ENCODE results near the gene MAGEE1. TPM values are rescaled to one million over a fixed set of nuclear protein-coding genes. Genes with fewer than 3 reads are reported as not detected.

Gene MAGEE1, protein sequence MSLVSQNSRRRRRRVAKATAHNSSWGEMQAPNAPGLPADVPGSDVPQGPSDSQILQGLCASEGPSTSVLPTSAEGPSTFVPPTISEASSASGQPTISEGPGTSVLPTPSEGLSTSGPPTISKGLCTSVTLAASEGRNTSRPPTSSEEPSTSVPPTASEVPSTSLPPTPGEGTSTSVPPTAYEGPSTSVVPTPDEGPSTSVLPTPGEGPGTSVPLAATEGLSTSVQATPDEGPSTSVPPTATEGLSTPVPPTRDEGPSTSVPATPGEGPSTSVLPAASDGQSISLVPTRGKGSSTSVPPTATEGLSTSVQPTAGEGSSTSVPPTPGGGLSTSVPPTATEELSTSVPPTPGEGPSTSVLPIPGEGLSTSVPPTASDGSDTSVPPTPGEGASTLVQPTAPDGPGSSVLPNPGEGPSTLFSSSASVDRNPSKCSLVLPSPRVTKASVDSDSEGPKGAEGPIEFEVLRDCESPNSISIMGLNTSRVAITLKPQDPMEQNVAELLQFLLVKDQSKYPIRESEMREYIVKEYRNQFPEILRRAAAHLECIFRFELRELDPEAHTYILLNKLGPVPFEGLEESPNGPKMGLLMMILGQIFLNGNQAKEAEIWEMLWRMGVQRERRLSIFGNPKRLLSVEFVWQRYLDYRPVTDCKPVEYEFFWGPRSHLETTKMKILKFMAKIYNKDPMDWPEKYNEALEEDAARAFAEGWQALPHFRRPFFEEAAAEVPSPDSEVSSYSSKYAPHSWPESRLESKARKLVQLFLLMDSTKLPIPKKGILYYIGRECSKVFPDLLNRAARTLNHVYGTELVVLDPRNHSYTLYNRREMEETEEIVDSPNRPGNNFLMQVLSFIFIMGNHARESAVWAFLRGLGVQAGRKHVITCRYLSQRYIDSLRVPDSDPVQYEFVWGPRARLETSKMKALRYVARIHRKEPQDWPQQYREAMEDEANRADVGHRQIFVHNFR
- total RNA-seq (10 to 100 TPM; 11.7 to 11.8 TPM), polyA plus RNA-seq (1 to 10 TPM; 3.7 to 5.1 (median 3.9) TPM), total RNA-seq (4.8 to 19.8 (median 16.9) reads per million in 6 experiments)

DNA sequence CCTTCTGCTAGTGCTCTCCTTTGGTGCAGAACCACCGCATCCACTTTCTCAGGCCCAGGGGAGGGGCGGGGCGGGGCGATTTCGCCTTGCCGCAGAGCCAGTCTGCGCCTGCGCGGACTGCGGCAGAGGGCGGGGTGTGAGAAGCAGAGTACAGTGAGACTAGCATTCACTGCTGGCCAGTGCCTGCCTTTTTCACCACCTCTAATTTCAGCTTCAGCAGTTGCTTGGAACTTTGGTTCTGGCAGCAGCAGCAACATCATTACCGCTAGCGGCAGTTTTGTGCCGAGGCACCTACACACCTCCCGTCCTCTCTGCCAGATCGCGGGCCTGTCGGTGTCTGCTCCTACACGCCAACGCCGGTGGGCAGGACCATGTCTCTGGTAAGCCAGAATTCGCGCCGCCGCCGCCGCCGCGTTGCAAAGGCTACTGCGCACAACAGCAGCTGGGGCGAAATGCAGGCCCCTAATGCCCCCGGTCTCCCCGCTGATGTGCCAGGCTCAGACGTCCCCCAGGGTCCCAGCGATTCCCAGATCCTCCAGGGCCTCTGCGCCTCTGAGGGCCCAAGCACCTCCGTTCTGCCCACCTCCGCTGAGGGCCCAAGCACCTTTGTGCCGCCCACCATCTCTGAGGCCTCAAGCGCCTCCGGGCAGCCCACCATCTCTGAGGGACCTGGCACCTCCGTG lies at the start of gene MAGEE1:
Gene MAGEE1 (plus strand): TSS at position 151 of the 683 bp plus-strand sequence. CDS start 221 bp downstream, at position 372.
- peaks cover 12 to 42% (median 40%) of the 10 kb centered on the region in 4 donors for H3K4me1 Mint-ChIP-seq
- peak within 1 kb of the TSS; percentile 86 to 98 (median 93) for H3K4me3 Mint-ChIP-seq
- H3K9me3 Mint-ChIP-seq, result no peaks in the 10 kb centered on the region
- ATAC-seq (peak; percentile 73 to 74), DNase-seq (peak; percentile 64 to 88 (median 75))
- peaks cover 0 to 1% (median 0%) of the 10 kb centered on the region in 5 donors for H3K27me3 Mint-ChIP-seq
- H3K36me3 Mint-ChIP-seq, result no peaks in the 10 kb centered on the region
- peak within 1 kb of the TSS; percentile 72 to 98 (median 97) for H3K27ac Mint-ChIP-seq
- POLR2A ChIA-PET, result interaction anchor here (0.6 to 1.1 kb wide), 2 partner anchors 255 to 1174 kb away, joined by 4 read pairs; partner anchors contain the start of gene PBDC1

DNA sequence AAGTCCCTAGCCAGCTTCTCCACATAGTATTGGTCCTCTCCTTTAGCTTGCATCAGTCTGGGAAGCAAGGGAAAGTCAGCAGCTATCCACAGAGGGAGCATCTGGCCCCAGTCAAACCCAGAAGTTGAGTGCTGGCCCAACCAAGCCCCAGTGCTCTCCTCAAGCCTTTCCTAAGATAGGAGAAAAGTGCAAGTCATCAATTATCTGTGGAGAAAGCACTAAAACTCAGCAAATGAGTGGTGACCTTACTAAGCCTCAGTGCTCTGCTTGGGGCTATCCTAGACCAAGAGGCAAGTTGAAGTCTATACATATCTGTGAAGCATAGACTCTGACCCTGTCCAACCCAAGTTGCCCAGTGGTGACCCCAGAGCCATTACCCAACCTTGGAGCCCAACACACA lies 28.5 kb upstream of the MAGEE1 start:
- Mint-ChIP-seq H3K4me1 (no peaks in the 10 kb centered on the region), H3K9me3 (peaks cover 0 to 15% (median 0%) of the 10 kb centered on the region in 9 donors), H3K36me3 (peaks cover 0 to 5% (median 2%) of the 10 kb centered on the region in 3 donors), H3K4me3 (no peak overlapping the region), H3K27me3 (peaks cover 0 to 3% (median 0%) of the 10 kb centered on the region in 5 donors), H3K27ac (no peak overlapping the region)
- ATAC-seq (no peak), DNase-seq (no peak)
- POLR2A ChIA-PET, result no interaction called here

DNA sequence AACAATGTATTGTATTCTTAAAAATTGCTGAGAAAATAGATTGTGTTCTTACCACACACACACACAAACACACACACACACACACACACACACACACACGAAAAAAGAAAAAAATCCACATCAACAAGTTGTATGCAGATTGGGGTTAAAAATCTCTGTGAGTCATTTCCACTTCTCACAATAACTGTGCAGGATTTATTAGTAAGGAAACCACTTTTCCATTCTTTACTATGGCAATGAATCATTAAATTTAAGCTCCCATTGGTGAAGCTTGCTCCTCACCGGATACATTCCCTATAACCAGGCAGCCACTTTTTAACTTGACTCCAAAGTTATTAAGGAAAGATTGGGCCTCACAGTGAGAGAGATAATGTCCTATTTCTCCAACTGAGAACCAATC lies 19.7 kb upstream of the MAGEE1 start:
- H3K27ac Mint-ChIP-seq, result no peak overlapping the region
- POLR2A ChIA-PET, result no interaction called here
- H3K27me3 Mint-ChIP-seq, result no peaks in the 10 kb centered on the region
- H3K36me3 Mint-ChIP-seq, result no peaks in the 10 kb centered on the region
- no peak overlapping the region for H3K4me3 Mint-ChIP-seq
- H3K4me1 Mint-ChIP-seq, result no peaks in the 10 kb centered on the region
- H3K9me3 Mint-ChIP-seq, result no peaks in the 10 kb centered on the region
- ATAC-seq, result no peak
- no peak for DNase-seq

DNA sequence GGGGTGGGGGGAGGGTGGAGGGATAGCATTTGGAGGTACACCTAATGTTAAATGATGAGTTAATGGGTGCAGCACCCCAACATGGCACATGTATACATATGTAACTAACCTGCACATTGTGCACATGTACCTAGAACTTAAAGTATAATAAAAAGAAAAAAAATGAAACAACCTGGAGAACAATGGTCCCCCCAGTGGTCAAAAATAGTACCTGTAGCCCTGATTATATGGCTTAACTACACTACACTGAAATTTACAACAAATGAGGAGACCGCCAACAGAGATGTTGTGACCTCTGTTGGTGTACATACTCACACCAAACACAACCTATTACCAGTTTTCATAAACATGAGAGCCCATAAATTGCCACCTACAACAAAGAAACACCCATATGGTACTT lies 7.3 kb upstream of the MAGEE1 start:
- H3K9me3 Mint-ChIP-seq, result no peaks in the 10 kb centered on the region
- no peak overlapping the region for H3K27ac Mint-ChIP-seq
- peak overlapping the region in 2 of 10 donors; percentile 15 to 25 for H3K4me3 Mint-ChIP-seq
- DNase-seq, result no peak
- peaks cover 0 to 10% (median 2%) of the 10 kb centered on the region in 4 donors for H3K4me1 Mint-ChIP-seq
- peaks cover 0 to 2% (median 0%) of the 10 kb centered on the region in 5 donors for H3K27me3 Mint-ChIP-seq
- no peaks in the 10 kb centered on the region for H3K36me3 Mint-ChIP-seq
- ATAC-seq, result peak in 1 of 2 donors; percentile 33
- POLR2A ChIA-PET, result no interaction called here

DNA sequence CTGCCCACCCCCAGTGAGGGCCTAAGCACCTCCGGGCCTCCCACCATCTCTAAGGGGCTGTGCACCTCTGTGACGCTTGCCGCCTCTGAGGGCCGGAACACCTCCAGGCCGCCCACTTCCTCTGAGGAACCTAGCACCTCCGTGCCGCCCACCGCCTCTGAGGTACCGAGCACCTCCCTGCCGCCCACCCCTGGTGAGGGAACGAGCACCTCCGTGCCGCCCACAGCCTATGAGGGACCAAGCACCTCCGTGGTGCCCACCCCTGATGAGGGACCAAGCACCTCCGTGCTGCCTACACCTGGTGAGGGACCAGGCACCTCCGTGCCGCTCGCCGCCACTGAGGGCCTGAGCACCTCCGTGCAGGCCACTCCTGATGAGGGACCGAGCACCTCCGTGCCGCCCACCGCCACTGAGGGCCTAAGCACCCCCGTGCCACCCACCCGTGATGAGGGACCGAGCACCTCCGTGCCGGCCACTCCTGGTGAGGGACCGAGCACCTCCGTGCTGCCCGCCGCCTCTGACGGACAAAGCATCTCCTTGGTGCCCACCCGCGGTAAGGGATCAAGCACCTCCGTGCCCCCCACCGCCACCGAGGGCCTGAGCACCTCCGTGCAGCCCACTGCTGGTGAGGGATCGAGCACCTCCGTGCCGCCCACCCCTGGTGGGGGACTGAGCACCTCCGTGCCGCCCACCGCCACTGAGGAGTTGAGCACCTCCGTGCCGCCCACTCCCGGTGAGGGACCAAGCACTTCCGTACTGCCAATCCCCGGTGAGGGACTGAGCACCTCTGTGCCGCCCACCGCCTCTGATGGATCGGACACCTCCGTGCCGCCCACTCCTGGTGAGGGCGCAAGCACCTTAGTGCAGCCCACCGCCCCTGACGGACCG lies 977 bp downstream of the MAGEE1 start:
- H3K9me3 Mint-ChIP-seq, result no peaks in the 10 kb centered on the region
- POLR2A ChIA-PET, result interaction anchor here (0.6 kb wide), 1 partner anchor 1173 kb away, joined by 4 read pairs; no protein-coding TSS in a partner anchor
- no peaks in the 10 kb centered on the region for H3K27me3 Mint-ChIP-seq
- H3K4me1 Mint-ChIP-seq, result peaks cover 14 to 50% (median 44%) of the 10 kb centered on the region in 4 donors
- peak overlapping the region; percentile 86 to 98 (median 93) for H3K4me3 Mint-ChIP-seq
- ATAC-seq, result peak; percentile 82 to 85
- H3K27ac Mint-ChIP-seq, result peak overlapping the region; percentile 72 to 98 (median 97)
- peak; percentile 33 to 86 (median 62) for DNase-seq
- H3K36me3 Mint-ChIP-seq, result no peaks in the 10 kb centered on the region

DNA sequence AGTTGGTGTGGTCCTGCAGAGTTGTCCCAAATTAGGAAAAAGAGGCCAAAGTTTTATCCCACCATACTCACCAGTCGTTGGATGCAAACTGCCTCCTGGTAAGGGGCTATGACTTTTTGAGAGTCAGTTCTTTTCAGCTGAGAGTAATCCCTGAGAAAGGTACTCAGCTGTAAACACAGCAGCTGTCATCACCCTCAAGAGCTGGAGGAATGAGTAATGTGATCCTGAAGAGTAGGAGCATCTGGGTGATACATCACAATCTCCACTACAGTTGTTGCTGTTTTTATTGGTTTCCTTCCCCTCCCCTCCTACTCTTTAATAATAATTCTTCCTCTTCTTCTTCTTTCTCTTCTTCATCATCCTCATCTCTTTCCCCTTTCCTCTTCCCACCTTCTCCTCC lies 5.7 kb downstream of the MAGEE1 start:
- Mint-ChIP-seq H3K4me1 (peaks cover 23 to 69% (median 55%) of the 10 kb centered on the region in 4 donors), H3K27me3 (no peaks in the 10 kb centered on the region), H3K27ac (peak overlapping the region in 2 of 10 donors; percentile 36 to 71), H3K36me3 (no peaks in the 10 kb centered on the region), H3K9me3 (no peaks in the 10 kb centered on the region), H3K4me3 (no peak overlapping the region)
- no peak for ATAC-seq
- no peak for DNase-seq
- POLR2A ChIA-PET, result no interaction called here

DNA sequence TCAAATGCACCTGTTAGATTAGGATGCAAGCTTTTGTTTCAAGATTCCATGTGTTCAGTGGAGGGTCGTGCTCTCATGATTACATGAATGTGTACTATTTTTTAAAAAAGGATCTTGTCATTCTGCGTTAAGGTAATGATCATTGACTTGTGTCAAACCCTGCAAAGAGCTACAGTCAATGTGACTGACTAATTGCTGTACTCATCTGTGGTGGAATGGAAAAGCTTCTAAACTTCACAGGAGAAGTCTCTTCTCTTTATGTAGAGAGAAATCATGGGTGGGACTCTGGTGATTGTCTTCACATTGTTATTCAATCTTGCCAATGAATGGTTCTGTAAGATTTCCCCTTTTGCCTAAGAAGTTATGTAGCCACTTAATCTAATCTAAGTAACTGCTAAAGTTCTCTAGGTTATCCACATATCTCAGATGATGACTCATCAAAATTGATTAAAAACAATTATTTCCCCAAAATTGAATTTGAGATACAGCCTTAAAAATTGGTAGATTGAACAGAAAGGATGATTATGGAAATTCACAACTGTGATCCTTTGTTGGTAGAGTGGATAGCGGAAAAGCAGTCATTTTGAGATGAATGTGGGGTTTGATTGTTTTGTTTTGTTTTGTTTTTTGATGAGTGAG lies 6.7 kb downstream of the MAGEE1 start:
- DNase-seq, result no peak
- POLR2A ChIA-PET, result no interaction called here

DNA sequence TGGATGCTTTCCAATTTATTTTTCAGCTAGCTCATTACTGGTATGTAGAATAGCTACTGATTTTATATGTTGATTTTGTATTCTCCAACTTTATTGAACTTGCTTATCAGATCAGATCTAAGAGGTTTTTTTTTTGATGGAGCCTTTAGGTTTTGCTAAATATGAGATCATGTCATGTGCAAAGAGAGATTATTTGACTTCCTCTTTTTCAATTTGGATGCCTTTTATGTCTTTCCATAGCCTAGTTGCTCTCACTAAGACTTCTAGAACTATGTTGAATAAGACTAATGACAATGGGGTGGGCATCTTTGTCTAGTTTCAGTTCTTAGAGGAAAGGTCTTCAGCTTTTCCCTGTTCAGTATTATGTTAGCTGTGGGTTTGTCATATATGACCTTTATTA lies 11.7 kb downstream of the MAGEE1 start:
- Mint-ChIP-seq H3K9me3 (peaks cover 0 to 46% (median 9%) of the 10 kb centered on the region in 9 donors), H3K27ac (no peak overlapping the region), H3K36me3 (peaks cover 4 to 22% (median 16%) of the 10 kb centered on the region in 3 donors), H3K4me1 (peaks cover 9 to 30% (median 22%) of the 10 kb centered on the region in 4 donors), H3K27me3 (no peaks in the 10 kb centered on the region), H3K4me3 (no peak overlapping the region)
- ATAC-seq (no peak), DNase-seq (no peak)
- POLR2A ChIA-PET, result no interaction called here

More for the DNA sequence above, 6.7 kb downstream of the MAGEE1 start:
- ATAC-seq, result no peak
- Mint-ChIP-seq H3K9me3 (no peaks in the 10 kb centered on the region), H3K36me3 (no peaks in the 10 kb centered on the region), H3K27me3 (no peaks in the 10 kb centered on the region), H3K4me1 (peaks cover 25 to 77% (median 58%) of the 10 kb centered on the region in 4 donors), H3K4me3 (no peak overlapping the region), H3K27ac (peak overlapping the region in 3 of 10 donors; percentile 36 to 76 (median 71))

DNA sequence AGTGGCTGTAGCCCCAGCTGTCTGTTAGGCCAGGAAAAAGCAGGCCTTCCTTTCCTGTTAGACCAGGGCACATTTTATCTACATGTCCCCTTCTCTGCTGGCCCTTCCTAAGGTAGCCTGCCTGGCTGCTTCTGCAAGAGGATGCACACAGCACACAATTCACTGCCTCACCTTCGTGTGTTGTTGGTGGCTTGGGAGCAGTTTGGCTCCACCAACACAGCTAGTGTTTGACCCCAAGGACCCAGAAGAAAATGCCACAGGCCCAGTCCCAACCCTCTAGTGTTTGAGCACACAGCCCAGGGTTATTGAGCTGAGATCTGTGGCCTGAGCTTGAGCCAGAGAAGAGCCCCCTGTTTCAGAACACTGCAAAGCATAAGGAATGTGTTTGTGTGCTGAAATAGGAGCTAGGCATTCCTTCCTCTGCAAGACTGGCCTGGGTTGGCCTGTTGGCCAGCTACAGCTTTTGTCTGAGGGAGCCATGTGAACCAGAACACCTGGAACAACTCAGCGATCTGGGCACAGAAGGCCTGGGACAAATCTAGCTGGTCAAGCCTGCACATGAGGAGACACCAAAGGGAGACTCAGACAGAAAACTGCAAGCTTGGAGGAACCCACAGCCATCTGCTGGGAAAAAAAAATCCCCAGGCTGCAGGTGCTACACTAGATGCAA lies 26.4 kb downstream of the MAGEE1 start:
- Mint-ChIP-seq H3K4me1 (peaks cover 1 to 7% (median 7%) of the 10 kb centered on the region in 4 donors), H3K27ac (no peak overlapping the region), H3K36me3 (peaks cover 0 to 4% (median 0%) of the 10 kb centered on the region in 3 donors), H3K27me3 (no peaks in the 10 kb centered on the region), H3K9me3 (no peaks in the 10 kb centered on the region), H3K4me3 (no peak overlapping the region)
- no peak for ATAC-seq
- no peak for DNase-seq
- POLR2A ChIA-PET, result no interaction called here

DNA sequence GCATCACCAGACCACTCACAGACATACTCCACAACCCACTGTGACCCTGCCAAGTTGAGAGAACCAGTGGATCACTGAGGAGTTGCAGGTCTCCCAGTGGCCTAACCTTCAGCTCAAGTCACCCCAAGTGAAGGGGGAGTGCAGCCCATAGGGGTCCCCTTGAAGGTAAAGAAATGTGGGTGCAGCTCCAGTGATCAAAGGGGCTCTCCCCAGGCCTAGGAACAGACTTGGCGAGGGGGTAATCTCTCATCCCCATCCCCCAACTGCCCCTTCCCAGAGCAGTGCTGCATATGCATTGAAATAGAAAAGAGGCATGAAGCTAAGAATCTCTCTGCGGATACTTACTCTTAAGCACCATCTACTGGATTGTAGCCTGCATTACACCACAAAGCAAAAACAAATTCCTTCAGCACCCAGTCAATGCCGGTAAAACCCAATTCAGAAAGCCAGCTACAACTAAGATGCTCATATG lies 27.0 kb downstream of the MAGEE1 start:
- Mint-ChIP-seq H3K4me3 (no peak overlapping the region), H3K27ac (peak overlapping the region in 2 of 10 donors; percentile 2 to 49), H3K27me3 (no peaks in the 10 kb centered on the region), H3K36me3 (peaks cover 0 to 2% (median 0%) of the 10 kb centered on the region in 3 donors), H3K4me1 (peaks cover 1 to 7% (median 7%) of the 10 kb centered on the region in 4 donors), H3K9me3 (no peaks in the 10 kb centered on the region)
- ATAC-seq, result peak; percentile 30 to 48
- peak in 5 of 10 donors; percentile 1 to 34 (median 33) for DNase-seq
- POLR2A ChIA-PET, result no interaction called here
